Adrenal gland (tissue), 12 donors: Measurements from ENCODE around the gene PUS3. TPM values are rescaled to one million over a fixed set of nuclear protein-coding genes. Genes with fewer than 3 reads are reported as not detected.
"Not testable (repeated sequence)": the region's sequence is repeated elsewhere in the genome, so short reads cannot be mapped to it uniquely, and the experiment has no call there.

ENCODE experiments used
- DNase-seq, 7 donors: peaks; one replicate each; pipeline ENCODE4 v3.0.0-alpha.2; 2019 to 2020
- H3K27ac ChIP-seq, 5 donors: fragments of 200-600 bp; sonication (generic) in 4 of 5; 1 replicate in 3 of 5; 2 replicates in 2 of 5; pipeline versions ENCODE4 v1.5.1 to v1.8.0; 2016 to 2020; ENCODE audit warnings: mild to moderate bottlenecking in 1 of 5
- H3K27me3 ChIP-seq: fragments of 200-600 bp; 2 replicates; pipeline ENCODE4 v1.8.0; 2021
- H3K36me3 ChIP-seq, 2 donors: fragments of 200-600 bp; replicated peaks in 1 of 2; 1 replicate in 1 of 2; 2 replicates in 1 of 2; pipeline versions ENCODE4 v1.5.1 to v1.8.0; 2018 to 2022
- H3K4me1 ChIP-seq, 2 donors: fragments of 200-600 bp; replicated peaks in 1 of 2; 1 replicate in 1 of 2; 2 replicates in 1 of 2; pipeline versions ENCODE4 v1.5.1 to v1.8.0; 2018 to 2021
- H3K4me3 ChIP-seq, 4 donors: fragments of 200-600 bp; sonication (generic) in 3 of 4; one replicate each; pipeline ENCODE4 v1.5.1; 2016 to 2018
- H3K9me3 ChIP-seq, 3 donors: fragments of 200-600 bp; sonication (generic) in 1 of 3; replicated peaks in 1 of 3; 1 replicate in 2 of 3; 2 replicates in 1 of 3; pipeline versions ENCODE4 v1.5.1 to v1.8.0; 2016 to 2021
- CTCF ChIP-seq, 6 experiments: fragments of 450-650 bp in 4 of 6; fragments of 200-600 bp in 2 of 6; sonication (generic) in 1 of 6; IDR thresholded peaks; 1 replicate in 5 of 6; 2 replicates in 1 of 6; pipeline versions ENCODE4 v1.5.1 to v1.8.0; 2016 to 2021; ENCODE audit warnings: antibody characterized with exemption in 6 of 6, mild to moderate bottlenecking in 2 of 6, moderate library complexity in 1 of 6
- POLR2A ChIP-seq, 2 donors: fragments of 450-650 bp; IDR thresholded peaks; one replicate each; pipeline ENCODE4 v1.6.1; 2017; ENCODE audit warnings: antibody characterized with exemption in 2 of 2, mild to moderate bottlenecking in 2 of 2, moderate library complexity in 1 of 2
- WGBS, 4 donors: extraction: QIAGEN DNeasy Blood & Tissue Kit in 2 of 4; methylation state at CpG; one replicate each; pipeline versions ENCODE4 v1.1.5 to v1.1.7; 2013 to 2017; 5-methylcytosine and 5-hydroxymethylcytosine counted together
- intact Hi-C, 2 donors: fragments of 100-400 bp; cut with DNase I; formaldehyde crosslinking; loops; one replicate each; pipeline versions ENCODE4 v1.14.1 to v1.15.0; 2022 to 2023
- polyA plus RNA-seq, 3 donors: library from polyadenylated mRNA; stranded (reverse); fragments of 200-250 nt in 2 of 3; fragments of 350-450 nt in 1 of 3; fragmentation: Illumina TruSeq in 1 of 3; extraction: RNeasy Lipid Tissue Mini Kit (QIAGEN cat#74804) in 1 of 3; gene quantifications; one replicate each; pipeline ENCODE4 v1.2.3, GENCODE V29; 2013 to 2014
- total RNA-seq, 9 donors: library from RNA; depleted of rRNA in 4 of 9; stranded (reverse); fragments of >200 nt in 4 of 9; fragments of 120-200 nt in 1 of 9; fragmentation: NEBNext Ultra II Directional in 1 of 9; extraction: Animal tissue kit (Norgen Biotek cat#: 25700) in 1 of 9; gene quantifications; one replicate each; pipeline versions ENCODE4 v1.1.0 to v1.2.4, GENCODE V29; 2013 to 2023
- donor health status: healthy with polysubstance abuse.
- donor health status: Bipolar disorder and iron deficiency.
- donor health status: DM: yes; HTN: yes; CAD: no.
- donor health status: DM: no; HTN: no; CAD: no.
- donor health status: DM: no; HTN: no; CAD: no.
- donor health status: DM: yes; HTN: yes; CAD: no.

Gene PUS3
- total and polyA plus RNA-seq, 12 donors: 5.8 to 37.9 (median 15.2) TPM

- 67 to 85% (median 81%) methylated on average over 2 of the region's 2 CpGs for WGBS, 4 donors
- H3K4me1 ChIP-seq: no peaks in the 10 kb centered on the region
- H3K36me3 ChIP-seq: no peaks in the 10 kb centered on the region
- intact Hi-C loops: no loop called here
- no peak overlapping the region for H3K4me3 ChIP-seq
- no peak for TF ChIP-seq POLR2A (IDR thresholded peaks at IDR 0.05)
- TF ChIP-seq CTCF (IDR thresholded peaks at IDR 0.05): no peak
- no peaks in the 10 kb centered on the region for H3K9me3 ChIP-seq
- H3K27me3 ChIP-seq: no peaks in the 10 kb centered on the region
- no peak for DNase-seq
- no peak overlapping the region for H3K27ac ChIP-seq
These were observed 33.5 kb downstream of the PUS3 start for GRCh38 chr11:125869521-125869920.

- WGBS, 4 donors: 91 to 97% (median 92%) methylated on average over 4 of the region's 4 CpGs
- H3K4me3 ChIP-seq, H3K9me3 ChIP-seq, H3K36me3 ChIP-seq, DNase-seq, H3K27me3 ChIP-seq, H3K27ac ChIP-seq, H3K4me1 ChIP-seq, intact Hi-C loops: not testable (repeated sequence)
These were observed 37.7 kb downstream of the PUS3 start for GRCh38 chr11:125865354-125865753.

GRCh38 chr11:125862786-125863185 is 40.2 kb downstream of the PUS3 start:
- WGBS, 4 donors: 95 to 100% (median 97%) methylated on average over 4 to 33 of the region's 33 CpGs; no CpG with 5 or more reads in 1 of the 4 donors
- intact Hi-C loops: not testable (repeated sequence)

GRCh38 chr11:125857670-125858069 is 45.3 kb downstream of the PUS3 start:
- H3K36me3 ChIP-seq, H3K9me3 ChIP-seq, H3K4me3 ChIP-seq, intact Hi-C loops, DNase-seq, H3K4me1 ChIP-seq, H3K27ac ChIP-seq, H3K27me3 ChIP-seq: not testable (repeated sequence)
- 79 to 93% (median 88%) methylated on average over 2 to 9 of the region's 9 CpGs for WGBS, 4 donors

More at GRCh38 chr11:125862786-125863185, 40.2 kb downstream of the PUS3 start:
- not testable (repeated sequence) for DNase-seq, H3K27me3 ChIP-seq, H3K9me3 ChIP-seq, H3K4me3 ChIP-seq, H3K27ac ChIP-seq, H3K4me1 ChIP-seq, H3K36me3 ChIP-seq

- Histone ChIP-seq H3K9me3 (peaks cover 0 to 8% (median 0%) of the 10 kb centered on the region in 3 donors), H3K27ac (no peak overlapping the region), H3K36me3 (no peaks in the 10 kb centered on the region), H3K4me3 (no peak overlapping the region), H3K4me1 (no peaks in the 10 kb centered on the region), H3K27me3 (no peaks in the 10 kb centered on the region)
- no peak for DNase-seq
- intact Hi-C loops: no loop called here
- TF ChIP-seq POLR2A (IDR thresholded peaks at IDR 0.05) (no peak), CTCF (IDR thresholded peaks at IDR 0.05) (no peak)
These were observed 56.8 kb downstream of the PUS3 start for GRCh38 chr11:125846188-125846587.

Other genes with a start within 250 kb of the PUS3 start
- gene ACRV1, start 222.4 kb downstream of the PUS3 start, total RNA-seq: under 1 TPM in 1 of 9 donors, not detected in 8; 0.06 TPM
- gene ACRV1, start 222.4 kb downstream of the PUS3 start, polyA plus RNA-seq: under 1 TPM in 1 of 3 donors, not detected in 2; 0.16 TPM
- not detected for gene PATE1, start 156.9 kb downstream of the PUS3 start, total RNA-seq
- gene PATE1, start 156.9 kb downstream of the PUS3 start, polyA plus RNA-seq: not detected
- under 1 TPM in 2 of 9 donors, not detected in 7; 0.39 to 0.44 TPM for gene PATE2, start 124.4 kb downstream of the PUS3 start, total RNA-seq
- gene PATE2, start 124.4 kb downstream of the PUS3 start, polyA plus RNA-seq: not detected
- not detected for gene PATE3, start 115.1 kb downstream of the PUS3 start, total RNA-seq
- gene PATE3, start 115.1 kb downstream of the PUS3 start, polyA plus RNA-seq: not detected
- not detected for gene PATE4, start 69.9 kb downstream of the PUS3 start, total RNA-seq
- not detected for gene PATE4, start 69.9 kb downstream of the PUS3 start, polyA plus RNA-seq
- gene HYLS1, start 15.5 kb downstream of the PUS3 start, total RNA-seq: 1 to 10 TPM; 1.8 to 8.4 (median 4.8) TPM
- 1 to 10 TPM; 2.7 to 5.6 (median 3.2) TPM for gene HYLS1, start 15.5 kb downstream of the PUS3 start, polyA plus RNA-seq
- 1 to 10 TPM in 2 of 9 donors, under 1 TPM in 4, not detected in 3; 0.18 to 7.4 (median 0.90) TPM for gene DDX25, start 1.3 kb upstream of the PUS3 start, total RNA-seq
- gene DDX25, start 1.3 kb upstream of the PUS3 start, polyA plus RNA-seq: 1 to 10 TPM in 2 of 3 donors, under 1 TPM in 1; 0.88 to 3.6 (median 2.5) TPM
- gene VSIG10L2, start 42.8 kb upstream of the PUS3 start, total RNA-seq: not detected
- under 1 TPM in 2 of 3 donors, not detected in 1; 0.08 to 0.44 TPM for gene VSIG10L2, start 42.8 kb upstream of the PUS3 start, polyA plus RNA-seq
- gene CDON, start 159.7 kb upstream of the PUS3 start, total RNA-seq: 10 to 100 TPM in 1 of 9 donors, 1 to 10 TPM in 8; 2.1 to 12.1 (median 5.1) TPM
- 1 to 10 TPM in 2 of 3 donors, under 1 TPM in 1; 0.90 to 1.2 (median 1.1) TPM for gene CDON, start 159.7 kb upstream of the PUS3 start, polyA plus RNA-seq